GM10266 (cell line): ENCODE results near the gene AK9.

Experiments
- DNase-seq: peaks from one replicate; pipeline ENCODE4 v3.0.0; 2012; ENCODE audit errors: extremely low spot score
- CTCF ChIP-seq: IDR thresholded peaks from 2 replicates; pipeline ENCODE4 v1.5.1; 2012; ENCODE audit warnings: mild to moderate bottlenecking, low read depth; ENCODE audit not compliant: control insufficient read depth, insufficient read depth; ENCODE audit errors: missing control alignments

AK9 gene

GRCh38 chr6:109507490-109508072, 183.4 kb downstream of the AK9 start:
- no peak for TF ChIP-seq CTCF
- no peak for DNase-seq

- TF ChIP-seq CTCF, result no peak
- DNase-seq, result no peak
These were observed 184.2 kb downstream of the AK9 start for GRCh38 chr6:109506841-109507240.

- no peak for TF ChIP-seq CTCF
- no peak for DNase-seq
These were observed 184.7 kb downstream of the AK9 start for GRCh38 chr6:109506314-109506713.

- TF ChIP-seq CTCF, result no peak
- no peak for DNase-seq
These were observed 187.4 kb downstream of the AK9 start for GRCh38 chr6:109503327-109504224.

- TF ChIP-seq CTCF, result no peak
- no peak for DNase-seq
These were observed 192.1 kb downstream of the AK9 start for GRCh38 chr6:109498936-109499335.

- TF ChIP-seq CTCF, result no peak
- no peak for DNase-seq
These were observed 192.9 kb downstream of the AK9 start for GRCh38 chr6:109498052-109498451.
